D341Med (cell line): ENCODE measurements around the gene SMYD3.

Experiments used
- DNase-seq: peaks from one replicate; pipeline ENCODE4 v3.0.0; 2012; ENCODE audit warnings: low spot score

Gene SMYD3

GRCh38 chr1:246462986-246463385 lies 44.1 kb downstream of the SMYD3 start:
- DNase-seq, result no peak

GRCh38 chr1:246460406-246460805 lies 46.7 kb downstream of the SMYD3 start:
- no peak for DNase-seq

DNA sequence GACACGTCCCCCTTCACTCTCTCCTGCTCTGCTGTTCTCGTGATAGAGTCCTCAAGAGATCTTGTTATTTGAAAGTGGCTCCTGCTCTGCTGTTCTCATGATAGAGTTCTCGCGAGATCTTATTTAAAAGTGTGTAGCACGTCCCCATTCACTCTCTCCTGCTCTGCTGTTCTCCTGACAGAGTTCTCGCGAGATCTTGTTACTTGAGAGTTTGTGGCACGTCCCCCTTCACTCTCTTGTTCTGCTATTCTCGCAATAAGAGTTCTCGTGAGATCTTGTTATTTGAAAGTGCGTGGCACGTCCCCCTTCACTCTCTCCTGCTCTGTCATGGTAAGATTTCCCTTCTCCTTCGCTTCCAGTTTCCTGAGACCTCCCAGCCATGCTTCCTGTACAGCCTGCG lies 47.9 kb downstream of the SMYD3 start:
- no peak for DNase-seq

DNA sequence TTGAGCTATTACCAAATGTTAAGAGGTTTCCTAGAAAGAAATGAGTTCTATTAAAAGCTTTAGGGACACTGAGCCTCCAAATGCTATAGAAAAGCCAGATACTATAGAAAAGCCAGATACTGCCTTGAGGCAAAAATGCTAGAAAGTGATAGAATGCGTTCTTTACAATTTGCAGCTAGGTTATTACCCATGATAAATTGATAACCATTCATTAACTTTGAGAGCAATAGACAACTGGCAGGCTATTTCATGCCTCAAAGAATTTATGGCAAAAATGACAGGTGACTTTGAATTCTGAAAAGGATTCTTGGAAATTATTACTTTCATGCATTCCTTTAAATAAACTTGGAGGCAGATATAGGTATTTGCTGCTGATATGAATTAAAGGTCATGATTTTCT lies 51.6 kb downstream of the SMYD3 start:
- no peak for DNase-seq

DNA sequence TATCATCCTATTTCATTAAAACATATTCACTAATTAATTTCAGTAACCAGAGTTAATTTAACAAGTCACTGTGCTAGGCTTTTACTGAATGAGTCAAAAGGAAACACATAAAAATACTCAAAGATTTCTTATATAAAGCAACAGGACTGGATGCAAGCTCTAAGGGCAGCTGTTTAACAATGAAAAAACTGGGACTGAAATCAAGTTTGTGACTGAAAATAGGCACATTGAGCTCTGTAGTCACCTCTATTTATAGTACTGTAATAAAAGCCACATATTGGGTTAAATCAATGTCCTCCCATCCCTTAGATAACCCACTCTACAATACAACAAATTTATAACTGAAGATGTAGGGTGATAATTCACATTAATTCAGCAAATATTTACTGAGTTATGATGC lies 52.4 kb downstream of the SMYD3 start:
- DNase-seq, result no peak

DNA sequence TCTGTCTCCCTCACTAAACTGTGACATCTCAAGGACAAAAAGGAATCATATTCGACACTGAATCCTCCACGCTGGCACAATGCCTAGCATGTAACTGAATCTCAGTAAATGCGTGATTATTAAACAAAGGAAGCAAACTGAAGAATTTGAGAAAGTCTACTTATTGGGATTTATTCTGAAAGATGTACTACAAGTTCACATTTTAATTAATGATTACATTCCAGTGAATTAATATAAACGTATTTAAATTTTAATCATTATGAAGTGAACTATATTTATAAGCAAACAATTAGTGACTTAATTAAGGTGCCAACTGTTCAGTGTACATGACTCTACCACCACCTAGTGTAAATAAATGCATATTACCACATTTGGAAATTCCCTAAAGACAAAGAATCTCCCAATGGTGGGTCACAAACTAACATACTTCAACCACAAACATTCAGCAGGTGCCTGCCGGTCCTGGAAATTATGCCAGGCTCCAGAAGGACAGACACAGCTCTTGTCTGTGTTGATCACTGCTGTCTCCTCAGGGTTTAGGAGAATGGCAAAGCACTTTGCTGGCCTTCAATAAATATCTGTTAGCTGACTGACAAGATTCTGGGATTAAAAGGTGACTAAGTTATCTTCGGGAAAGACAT lies 56.3 kb downstream of the SMYD3 start:
- peak; percentile 61 for DNase-seq

DNA sequence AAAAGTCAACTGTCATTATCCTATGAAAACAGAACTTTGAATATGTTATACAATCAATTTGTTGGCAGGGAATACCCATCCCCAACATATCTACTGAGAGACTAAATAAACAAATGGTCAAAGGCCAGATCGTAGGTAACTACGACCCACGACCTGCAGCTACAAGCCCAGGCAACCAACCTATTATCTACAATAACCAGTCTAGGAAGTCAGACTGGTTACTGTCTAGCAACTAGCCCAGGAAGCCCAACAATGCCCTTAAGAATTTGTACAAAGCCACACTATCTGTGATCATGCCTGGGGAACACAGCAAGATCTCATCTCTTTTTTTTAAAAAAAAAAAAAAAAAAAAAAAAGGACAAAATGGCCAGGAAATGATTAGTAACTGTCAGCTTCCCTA lies 58.7 kb downstream of the SMYD3 start:
- no peak for DNase-seq

DNA sequence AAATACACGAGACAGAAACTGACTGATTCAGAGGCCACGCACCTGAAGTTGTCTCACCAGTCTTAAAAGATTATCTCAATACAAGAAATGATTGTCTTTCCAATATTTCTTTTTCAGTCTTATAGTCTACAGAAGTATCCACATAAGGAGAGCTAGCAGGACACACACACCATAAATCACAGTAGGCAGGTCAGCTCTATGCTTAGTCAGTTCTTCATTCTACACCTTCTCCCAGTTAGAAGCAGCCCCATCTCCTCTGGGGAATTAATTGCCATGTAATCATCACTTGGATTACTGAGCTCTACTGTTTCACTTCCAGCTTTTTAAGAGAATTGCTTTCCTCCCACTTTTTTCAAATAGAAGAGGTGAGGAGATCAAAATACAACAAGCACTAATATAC lies 59.6 kb downstream of the SMYD3 start:
- peak; percentile 42 for DNase-seq

GRCh38 chr1:246445503-246445902 lies 61.6 kb downstream of the SMYD3 start:
- DNase-seq, result peak; percentile 44

- DNase-seq, result no peak
These were observed 62.5 kb downstream of the SMYD3 start for GRCh38 chr1:246444617-246445016.

GRCh38 chr1:246437961-246438360 lies 69.1 kb downstream of the SMYD3 start:
- DNase-seq, result no peak

DNA sequence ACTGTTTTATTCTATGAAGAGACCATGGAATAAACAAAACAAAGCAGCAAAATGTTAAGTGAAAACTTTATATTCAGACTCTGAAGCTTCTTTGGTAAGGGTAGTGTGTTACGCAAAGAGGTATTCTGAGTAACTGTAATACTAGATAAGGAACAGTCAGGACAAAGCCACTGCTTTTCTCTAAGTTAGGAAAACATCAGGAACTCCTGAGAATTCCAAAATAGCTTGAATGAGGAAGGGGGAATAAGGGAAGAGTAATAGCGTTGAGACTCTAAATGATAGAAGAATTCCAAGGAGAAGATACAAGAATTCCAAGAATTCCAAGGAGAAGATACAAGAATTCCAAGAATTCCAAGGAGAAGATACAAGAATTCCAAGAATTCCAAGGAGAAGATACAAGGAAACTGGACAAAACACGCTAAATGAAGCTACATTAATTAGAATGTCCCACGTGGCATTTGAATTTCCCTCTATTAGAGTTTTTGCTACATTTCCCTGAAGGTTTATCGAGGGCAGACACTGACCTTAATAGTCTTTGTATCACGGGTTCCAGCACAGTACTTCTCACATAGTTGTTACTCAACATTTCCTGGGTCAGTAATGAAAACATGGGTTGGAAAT lies 71.5 kb downstream of the SMYD3 start:
- no peak for DNase-seq

DNA sequence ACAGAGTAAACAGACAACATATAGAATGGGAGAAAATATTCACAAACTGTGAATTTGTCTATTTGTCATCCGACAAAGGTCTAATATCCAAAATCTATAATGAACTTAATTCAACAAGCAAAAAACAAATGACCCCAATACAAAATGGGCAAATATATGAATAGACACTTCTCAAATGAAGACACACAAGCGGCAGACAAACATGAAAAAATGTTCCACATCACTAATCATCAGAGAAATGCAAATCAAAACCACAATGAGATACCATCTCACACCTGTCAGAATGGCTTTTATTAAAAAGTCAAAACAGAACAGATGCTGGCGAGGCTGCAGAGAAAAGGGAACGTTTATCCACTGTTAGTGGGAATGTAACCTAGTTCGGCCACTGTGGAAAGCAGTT lies 72.7 kb downstream of the SMYD3 start:
- DNase-seq, result no peak

DNA sequence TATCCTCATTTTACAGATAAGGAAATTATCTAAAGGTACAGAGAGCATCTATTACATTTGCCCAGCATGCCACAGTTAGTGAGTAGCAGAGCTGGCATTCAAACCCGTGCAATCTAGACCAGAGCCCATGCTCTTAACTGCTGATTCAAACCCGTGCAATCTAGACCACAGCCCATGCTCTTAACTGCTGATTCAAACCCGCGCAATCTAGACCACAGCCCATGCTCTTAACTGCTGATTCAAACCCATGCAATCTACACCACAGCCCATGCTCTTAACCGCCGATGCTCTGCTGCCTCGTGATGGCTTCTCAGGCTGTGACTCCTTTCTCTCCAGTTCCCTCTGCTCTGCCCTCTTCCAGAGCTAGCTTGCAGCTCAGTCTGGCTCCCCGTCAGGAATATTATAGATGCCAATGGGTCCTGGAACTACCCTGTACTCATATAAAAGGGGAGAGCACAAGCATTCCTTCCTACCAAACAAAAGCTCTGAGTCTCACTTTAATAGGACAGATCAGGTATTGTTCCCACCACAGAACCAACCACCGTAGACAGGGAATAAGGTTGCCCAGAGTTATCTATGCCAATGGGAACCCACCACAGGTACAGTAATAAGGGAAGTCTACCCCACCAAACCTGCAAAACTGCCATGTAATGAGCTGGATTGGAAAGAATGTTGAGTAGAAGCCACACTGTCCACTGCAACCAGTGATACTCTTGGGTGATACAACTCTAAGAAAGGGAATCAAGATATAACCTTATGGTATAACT lies 78.4 kb downstream of the SMYD3 start:
- no peak for DNase-seq

GRCh38 chr1:246427611-246428010 lies 79.5 kb downstream of the SMYD3 start:
- DNase-seq, result no peak

GRCh38 chr1:246425895-246426294 lies 81.2 kb downstream of the SMYD3 start:
- no peak for DNase-seq

GRCh38 chr1:246425139-246425794 lies 81.8 kb downstream of the SMYD3 start:
- no peak for DNase-seq

- DNase-seq, result no peak
These were observed 86.8 kb downstream of the SMYD3 start for GRCh38 chr1:246420300-246420699.

GRCh38 chr1:246418565-246419312 lies 88.3 kb downstream of the SMYD3 start:
- no peak for DNase-seq

GRCh38 chr1:246417813-246418564 lies 89.1 kb downstream of the SMYD3 start:
- DNase-seq, result no peak

DNA sequence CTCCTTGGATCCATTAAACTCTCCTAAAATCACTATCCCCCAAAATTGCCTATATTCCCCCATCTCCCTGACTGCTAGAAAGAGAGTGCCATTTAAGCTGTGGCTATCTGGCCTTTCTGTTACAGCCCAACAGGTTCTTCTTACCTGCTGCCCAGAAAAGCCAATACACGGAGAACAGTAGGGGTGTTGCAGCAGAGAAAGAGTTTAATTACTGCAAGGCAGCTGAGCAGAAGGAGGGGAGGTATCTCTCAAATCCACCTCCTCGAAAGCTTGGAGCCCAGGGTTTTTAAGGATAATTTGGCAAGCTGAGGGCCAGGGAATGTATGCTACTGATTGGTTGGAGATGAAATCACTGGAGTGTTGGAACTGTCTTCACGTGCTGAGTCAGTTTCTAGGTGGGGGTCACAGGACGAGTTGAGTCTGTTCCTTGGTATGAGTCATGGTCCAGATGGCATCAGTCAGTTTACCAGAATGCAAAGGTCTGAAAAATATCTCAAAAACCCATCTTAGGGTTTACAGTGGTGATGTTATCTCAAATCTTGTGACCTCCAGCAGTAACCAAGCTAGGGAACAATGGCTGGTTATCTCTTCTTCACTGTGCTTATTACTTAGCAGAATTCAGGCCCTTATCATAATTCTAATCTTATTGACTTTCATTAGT lies 89.8 kb downstream of the SMYD3 start:
- DNase-seq, result no peak
